ENCODE results near the gene CDH15.

DNA sequence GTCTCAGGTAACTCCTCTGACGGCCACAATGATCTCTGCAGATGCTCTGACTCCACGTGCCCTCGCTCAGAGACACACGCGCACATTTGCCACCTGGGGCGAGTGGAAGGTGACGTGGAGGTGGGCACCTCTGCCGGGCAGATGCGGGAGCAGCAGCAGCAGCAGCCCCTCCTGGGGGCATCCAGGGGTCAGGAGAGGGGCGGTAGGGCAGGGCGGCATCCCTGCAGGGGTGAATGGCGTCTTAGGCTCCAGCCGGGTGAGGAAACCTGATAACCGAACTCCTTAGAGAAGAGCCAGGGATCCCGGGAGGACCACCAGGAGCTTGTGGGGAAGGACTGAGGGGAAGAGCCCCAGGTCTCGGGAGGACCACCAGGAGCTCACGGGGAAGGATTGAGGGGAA, 34.6 kb upstream of the CDH15 start:
- TF ChIP-seq, protein P1, sequence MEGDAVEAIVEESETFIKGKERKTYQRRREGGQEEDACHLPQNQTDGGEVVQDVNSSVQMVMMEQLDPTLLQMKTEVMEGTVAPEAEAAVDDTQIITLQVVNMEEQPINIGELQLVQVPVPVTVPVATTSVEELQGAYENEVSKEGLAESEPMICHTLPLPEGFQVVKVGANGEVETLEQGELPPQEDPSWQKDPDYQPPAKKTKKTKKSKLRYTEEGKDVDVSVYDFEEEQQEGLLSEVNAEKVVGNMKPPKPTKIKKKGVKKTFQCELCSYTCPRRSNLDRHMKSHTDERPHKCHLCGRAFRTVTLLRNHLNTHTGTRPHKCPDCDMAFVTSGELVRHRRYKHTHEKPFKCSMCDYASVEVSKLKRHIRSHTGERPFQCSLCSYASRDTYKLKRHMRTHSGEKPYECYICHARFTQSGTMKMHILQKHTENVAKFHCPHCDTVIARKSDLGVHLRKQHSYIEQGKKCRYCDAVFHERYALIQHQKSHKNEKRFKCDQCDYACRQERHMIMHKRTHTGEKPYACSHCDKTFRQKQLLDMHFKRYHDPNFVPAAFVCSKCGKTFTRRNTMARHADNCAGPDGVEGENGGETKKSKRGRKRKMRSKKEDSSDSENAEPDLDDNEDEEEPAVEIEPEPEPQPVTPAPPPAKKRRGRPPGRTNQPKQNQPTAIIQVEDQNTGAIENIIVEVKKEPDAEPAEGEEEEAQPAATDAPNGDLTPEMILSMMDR (IDR thresholded peaks at IDR 0.05), result no peak
- TF ChIP-seq POLR2A (IDR thresholded peaks at IDR 0.05), result no peak
- no peak for TF ChIP-seq EP300 (IDR thresholded peaks at IDR 0.05)
